Hippocampal formation (tissue), 2 donors: Measurements from ENCODE around the gene ZNF492.
"Not testable (repeated sequence)": the region's sequence is repeated elsewhere in the genome, so short reads cannot be mapped to it uniquely, and the experiment has no call there.

Source experiments
- DNase-seq, 2 donors: peaks; one replicate each; lab custom pipeline; 2025; lab: John Stamatoyannopoulos, UW

ZNF492 gene

DNA sequence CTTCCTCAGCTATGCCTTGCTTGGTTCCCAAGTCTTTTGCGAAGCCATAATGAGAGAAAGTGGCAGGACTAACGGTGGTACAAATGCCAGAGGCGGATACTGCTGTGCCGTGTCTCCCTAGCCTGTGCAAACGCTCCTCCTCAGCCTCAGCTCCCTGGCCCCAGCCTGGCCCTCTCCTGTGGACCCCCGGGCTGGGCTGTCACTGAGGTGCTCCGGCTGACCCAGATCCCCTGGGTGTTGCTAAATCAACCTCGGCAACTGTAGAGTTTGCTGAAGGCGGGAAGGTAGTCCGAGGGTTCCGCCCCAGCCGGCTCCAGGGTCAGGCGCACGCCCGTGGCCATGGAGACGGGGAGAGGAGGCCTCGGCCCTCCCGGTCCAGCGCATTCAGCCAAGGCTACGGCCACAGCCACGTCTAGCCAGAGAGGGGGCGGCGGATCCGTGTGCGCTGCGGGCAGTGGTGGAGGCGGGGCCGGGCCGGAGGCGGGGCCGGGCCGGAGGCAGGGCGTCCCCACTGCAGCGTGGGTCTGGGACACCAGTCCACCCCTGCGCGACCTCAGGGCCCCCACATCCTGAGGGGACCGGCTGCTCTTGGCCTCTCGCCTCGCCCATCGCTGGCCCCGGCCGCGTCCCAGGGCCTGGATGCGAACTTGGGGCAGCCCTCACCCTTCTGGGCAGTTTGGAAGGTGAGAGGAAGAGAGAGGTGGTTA lies 16.4 kb upstream of the ZNF492 start:
- no peak for DNase-seq

DNA sequence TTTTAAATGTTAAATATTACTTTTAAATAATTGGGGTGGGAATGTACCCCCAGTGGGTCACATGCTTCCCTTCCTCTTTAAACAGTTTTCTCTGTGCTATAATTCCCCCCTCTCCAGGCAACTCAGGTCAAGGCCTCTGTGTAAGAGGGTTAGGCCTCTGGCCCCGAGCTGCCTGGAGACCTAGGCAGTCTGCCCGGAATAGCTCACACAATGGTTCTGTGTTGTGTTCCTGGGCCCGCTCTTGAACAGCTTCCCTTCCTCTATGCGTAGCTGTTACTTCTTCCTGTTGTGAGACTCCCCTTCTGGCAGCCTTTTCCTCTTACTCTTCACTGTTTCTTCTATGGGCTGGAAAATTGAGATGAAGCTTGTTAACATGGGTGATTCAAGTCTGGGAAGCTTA lies 14.8 kb upstream of the ZNF492 start:
- peak; percentile 8 to 49 for DNase-seq

DNA sequence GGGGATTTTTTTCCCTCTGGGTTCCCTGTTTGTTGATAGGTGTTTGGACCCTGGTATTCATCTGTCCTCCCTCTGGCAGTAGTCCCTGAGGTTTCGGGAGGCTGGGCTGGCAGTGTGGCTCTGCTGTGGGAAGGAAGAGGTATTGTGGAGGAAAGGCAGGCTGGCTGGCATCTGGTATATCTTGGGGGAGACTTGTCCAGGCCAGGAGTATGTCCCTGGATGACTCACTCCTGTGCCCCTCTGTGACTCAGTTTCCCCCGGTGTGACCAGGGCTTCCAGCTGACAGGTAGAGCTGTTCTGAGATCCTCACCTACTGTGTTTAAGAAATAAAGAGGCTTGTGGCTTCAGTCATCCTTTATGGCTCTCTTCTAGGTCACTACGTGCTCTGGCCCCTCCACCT lies 14.2 kb upstream of the ZNF492 start:
- DNase-seq: no peak

DNA sequence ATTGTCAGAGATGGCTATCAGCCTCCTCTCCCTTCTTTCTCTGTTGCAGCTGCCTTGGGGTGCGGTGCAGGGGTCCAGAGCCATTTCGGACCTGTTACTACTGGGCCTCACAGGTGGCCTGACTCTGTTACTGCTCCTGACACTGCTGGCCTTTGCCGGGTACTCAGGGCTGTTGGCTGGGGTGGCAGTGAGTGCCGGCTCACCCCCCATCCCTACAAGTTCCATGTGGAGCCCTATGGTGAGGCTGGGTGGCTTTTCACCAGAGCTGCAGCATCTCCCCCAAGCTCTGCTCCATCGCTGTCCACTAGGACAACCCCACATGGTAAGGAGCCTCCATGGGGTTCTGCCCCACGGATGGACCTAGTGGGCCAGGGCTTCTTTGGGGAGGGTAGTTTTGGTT lies 13.7 kb upstream of the ZNF492 start:
- DNase-seq: no peak

DNA sequence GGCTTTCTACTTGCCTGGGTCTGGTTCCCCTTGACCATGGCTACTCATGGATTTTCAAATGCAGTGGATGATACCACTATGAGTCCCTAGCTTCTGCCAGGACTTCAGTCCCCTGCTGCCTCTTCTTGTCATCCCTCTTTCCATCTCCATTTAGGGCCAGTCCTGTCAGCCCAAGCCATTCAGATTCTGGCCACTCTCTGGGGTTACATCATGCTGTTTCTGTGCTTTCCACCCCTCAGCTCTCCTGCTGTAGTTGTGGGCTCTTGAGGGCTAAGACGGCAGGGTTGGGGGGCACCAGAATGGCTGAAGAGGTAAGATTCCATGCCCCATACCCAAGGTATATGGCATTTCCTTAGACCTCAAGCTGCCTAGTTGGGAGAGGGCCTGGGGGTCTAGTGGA lies 13.2 kb upstream of the ZNF492 start:
- DNase-seq: no peak

DNA sequence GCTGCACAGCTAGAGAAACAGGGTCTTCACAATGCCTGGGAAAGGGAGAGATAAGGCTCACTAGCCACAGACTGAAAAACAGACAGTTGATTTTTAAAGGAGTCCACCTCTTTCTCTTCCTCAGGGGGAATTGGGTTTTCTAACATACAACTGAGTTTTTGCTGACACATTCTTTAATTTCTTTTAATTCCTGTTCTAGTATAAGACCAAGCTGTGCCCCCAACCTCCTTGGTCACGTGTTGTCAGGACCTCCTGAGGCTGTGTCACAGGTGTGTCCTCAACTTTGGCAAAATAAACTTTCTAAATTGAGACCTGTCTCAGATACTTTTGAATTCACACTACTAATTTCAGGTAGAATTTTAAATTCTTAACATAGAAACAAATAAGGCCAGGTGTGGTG lies 12.1 kb upstream of the ZNF492 start:
- DNase-seq: no peak

DNA sequence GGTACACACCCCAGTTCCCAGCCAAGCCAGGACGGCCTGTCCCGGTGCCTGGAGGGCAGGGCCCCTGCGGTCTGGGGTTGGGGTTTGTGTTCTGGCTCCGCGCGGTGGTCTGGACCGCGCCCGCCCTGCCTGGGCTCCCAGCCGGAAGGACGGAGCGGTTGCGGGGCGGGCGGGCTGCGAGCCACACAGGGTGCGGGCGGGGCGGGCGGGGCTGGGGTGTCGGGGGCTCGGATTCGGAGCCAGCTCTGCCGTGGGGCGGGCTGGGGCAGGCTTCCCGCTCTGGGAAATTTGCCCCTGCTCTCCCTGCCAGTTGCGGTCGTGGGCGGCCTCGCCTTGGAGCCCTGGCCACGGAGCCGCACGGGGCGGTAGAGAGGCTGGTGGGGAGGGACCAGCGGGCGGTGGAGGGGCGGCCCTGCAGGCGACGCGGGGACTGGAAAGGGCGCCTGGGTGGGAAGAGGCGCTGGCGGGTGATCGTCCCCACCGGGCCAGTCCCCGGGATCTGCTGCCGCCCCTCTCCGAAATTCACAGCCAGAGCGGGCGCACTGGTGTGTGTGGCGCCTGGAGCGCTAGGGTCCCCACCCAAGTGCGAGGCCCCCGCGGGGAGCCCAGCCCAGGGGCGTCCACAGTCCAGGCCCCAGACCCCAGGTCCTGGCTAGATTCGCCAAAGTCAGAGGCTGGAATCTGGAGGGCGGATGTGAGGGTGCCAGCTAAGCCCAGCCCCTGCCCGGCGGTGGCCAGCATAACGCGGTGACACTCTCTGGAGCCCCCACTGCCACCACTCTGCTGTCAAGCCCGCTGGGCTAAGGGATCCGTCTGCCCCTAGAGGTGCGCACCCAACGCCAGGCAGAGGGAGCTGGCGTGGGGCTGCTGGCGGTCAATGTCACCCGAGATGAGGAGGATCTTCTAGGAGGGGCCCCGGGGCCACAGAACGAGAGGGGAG lies 11.0 kb upstream of the ZNF492 start:
- DNase-seq: no peak

DNA sequence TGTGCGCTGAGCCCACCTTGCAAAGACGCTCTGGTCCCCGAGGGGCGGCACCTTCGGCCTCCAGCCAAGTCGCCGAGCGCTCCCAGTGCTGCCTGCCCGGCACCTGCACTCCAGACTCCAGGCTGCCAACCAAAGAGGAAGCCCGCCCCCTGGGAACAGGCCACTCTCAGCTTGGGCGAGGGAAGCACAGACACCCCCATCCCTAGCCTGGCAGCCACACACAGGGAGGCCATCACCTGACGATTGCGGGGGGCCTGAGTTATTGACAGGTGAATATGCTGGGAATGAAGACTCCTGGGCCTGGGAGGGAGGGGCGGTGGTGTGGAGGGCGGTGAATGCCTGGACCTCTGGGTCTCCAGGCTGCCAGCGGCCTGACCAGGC lies 10.3 kb upstream of the ZNF492 start:
- no peak for DNase-seq

DNA sequence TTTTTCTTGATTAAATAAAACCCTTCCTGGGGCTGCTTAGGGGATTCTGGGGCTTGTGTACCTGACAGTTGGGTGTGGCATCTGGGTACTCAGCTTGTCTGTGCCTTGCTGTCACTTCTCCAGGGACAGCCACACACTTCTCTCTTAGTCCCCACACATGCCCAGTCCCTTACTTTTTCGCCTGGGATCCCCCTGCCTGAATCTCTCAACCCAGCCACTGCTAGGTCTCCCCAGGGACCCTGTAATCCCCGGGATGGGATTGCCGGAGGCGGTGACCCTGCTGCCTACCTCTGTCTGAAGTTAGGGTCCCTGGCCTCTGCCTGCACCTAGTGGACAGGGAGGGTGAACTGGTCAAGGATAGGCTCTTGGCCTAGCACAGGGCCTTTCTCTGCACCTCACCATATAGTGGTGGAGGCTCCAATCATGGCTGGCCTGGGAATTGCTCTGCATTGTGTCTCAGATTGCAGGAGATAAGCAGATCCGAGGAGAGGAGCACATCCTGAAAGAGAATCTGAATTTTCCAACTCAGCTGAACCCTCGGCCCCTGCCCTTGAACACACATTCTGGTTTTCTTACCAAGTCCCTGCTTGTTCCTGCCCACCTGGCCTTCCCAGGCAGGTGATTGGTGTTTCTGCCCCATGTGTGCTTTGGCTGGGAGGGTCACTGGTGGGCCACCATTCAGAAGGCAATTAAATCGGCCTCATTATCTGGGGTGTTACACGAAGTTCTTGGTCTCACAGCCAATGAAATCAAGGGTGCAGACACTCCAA lies 8.7 kb upstream of the ZNF492 start:
- DNase-seq: no peak

DNA sequence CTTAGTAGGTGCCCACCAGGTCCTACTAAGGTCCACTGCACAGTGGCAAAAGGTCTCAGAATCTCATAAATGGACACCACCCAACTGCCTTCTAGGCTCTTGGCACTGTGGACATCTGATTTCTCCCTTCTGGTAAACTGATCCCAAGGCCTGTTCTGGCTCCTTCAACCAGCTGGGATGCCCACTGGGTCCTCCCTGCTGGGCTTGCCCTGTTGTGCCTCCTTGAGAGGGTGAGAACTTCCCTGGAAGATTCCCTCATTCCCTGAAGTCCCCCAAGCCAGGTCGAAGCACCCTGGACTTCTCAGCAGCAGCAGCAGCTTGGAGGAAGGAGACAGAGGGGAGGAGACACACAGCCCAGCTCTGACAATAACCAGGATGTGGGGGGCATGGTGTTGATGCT lies 6.6 kb upstream of the ZNF492 start:
- no peak for DNase-seq

DNA sequence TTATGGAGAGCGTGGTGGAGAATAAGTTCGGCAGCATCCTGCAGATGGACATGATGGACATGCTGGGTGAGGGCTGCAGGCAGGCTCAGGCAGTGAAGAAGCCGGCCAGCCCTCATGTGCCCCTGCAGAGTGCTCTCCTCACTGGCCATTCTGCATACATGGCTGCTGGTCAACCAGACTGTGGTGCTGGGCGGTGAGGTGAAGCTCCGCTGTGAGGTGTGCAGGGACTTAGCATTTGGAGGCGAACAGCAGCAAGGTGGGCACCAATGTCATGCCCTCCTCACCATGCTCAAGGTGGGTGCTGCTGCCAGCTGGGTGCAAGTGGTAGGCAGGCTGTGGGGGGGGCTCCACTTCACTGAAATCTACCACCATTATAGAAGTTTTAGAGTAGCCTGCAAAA lies 5.7 kb upstream of the ZNF492 start:
- DNase-seq: no peak

DNA sequence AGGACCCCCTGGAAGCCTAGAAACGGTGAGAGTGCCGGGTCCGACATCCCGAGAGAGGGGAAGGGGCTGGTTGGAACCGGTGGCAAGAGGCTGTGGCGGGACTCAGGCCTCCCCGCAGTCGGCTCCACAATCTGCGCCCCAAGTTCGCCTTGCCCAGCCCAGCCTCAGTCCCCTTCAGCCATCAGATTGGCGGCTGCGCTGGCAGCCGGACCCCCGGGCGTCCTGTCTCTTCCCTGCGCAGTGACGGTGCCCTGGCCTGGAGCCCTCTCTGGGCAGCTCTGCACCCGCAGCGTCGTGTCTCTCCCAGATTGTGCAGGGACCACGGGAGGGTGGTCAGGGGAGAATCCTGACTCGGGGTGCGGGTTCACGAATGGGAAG lies 315 bp downstream of the ZNF492 start:
- no peak for DNase-seq

DNA sequence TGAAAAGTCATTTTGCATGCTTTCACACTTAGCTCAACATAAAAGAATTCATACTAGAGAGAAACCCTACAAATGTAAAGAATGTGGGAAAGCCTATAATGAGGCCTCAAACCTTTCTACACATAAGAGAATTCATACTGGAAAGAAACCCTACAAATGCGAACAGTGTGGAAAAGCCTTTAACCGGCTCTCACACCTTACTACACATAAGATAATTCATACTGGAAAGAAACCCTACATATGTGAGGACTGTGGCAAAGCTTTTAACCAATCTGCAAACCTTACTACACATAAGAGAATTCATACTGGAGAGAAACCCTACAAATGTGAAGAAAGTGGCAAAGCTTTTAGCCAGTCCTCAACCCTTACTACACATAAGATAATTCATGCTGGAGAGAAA lies 51.4 kb downstream of the ZNF492 start:
- DNase-seq: not testable (repeated sequence)

DNA sequence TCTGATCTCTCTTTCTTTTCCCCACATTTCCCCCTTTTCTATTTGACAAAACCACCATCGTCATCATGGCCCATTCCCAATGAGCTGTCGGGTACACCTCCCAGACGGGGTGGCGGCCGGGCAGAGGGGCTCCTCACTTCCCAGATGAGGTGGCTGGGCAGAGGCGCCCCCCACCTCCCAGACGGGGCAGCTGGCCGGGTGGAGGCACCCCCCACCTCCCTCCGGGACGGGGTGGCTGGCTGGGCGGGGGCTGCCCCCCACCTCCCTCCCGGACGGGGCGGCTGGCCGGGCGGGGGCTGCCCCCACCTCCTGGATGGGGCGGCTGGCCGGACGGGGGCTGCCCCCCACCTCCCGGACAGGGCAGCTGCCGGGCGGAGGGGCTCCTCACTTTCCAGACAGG lies 68.5 kb downstream of the ZNF492 start:
- DNase-seq: not testable (repeated sequence)

DNA sequence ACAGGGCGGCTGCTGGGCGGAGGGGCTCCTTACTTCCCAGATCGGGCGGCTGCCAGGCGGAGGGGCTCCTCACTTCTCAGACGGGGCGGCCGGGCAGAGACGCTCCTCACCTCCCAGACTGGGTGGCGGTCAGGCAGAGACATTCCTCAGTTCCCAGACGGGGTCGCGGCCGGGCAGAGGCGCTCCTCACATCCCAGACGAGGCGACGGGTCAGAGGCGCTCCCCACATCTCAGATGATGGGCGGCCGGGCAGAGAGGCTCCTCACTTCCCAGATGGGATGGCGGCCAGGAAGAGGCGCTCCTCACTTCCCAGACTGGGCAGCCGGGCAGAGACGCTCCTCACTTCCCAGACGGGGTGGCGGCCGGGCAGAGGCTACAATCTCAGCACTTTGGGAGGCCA lies 69.0 kb downstream of the ZNF492 start:
- not testable (repeated sequence) for DNase-seq

DNA sequence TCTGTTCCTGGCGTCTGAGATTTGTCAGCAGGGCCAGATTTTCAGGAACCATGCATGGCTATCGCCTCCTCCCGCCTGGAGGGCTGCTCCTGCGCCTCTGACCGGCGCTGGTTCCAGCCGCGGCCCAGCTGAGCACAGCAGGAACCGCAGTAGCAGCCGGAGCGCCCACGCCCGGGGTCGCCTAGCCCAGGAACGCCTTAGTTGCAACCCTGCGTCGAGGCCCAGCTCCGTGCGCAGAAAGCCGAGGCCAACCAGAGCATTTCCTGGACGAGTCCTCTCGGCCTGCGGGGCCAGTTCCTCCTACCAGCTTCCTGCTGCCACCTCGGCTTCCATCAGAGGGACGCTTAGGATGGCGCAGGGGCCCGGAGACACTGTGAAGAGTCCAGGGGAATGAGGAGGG lies 74.9 kb downstream of the ZNF492 start:
- DNase-seq: no peak
